ENCODE data around the gene GPI.

DNA sequence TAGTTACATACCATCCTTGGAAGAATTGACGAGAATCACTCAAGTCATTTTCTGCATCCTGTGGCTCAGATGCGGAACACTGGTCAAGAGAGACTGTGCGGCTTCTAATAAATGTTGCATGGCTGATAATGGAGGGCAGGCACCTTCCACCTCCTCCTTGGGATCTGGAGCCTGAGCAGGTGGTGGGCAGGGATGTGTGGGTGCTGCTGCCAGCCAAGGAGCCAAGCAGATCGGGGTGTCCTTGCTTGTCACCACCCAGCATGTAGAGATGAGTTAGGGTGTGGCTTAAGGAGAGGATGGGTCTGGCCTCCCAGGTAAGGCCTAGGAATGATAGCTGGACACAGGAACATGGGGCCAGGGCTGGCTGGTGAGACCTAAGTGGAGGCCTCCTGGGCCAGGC is 17.5 kb downstream of the GPI start:
- TF ChIP-seq POLR2AphosphoS5 (IDR thresholded peaks at IDR 0.05; ENCODE audit: borderline replicate concordance, low read depth, low read length), result no peak
- no peak for TF ChIP-seq EZH2 (IDR thresholded peaks at IDR 0.05)
- TF ChIP-seq FOXP2 (optimal IDR thresholded peaks at IDR 0.05; ENCODE audit: control extremely low read depth, extremely low read length, insufficient read depth), result no peak
